K562 (cell line): ENCODE data around the gene NRP1. TPM values are rescaled to one million over a fixed set of nuclear protein-coding genes. Genes with fewer than 3 reads are reported as not detected.

ENCODE experiments used
- HDAC8 ChIP-seq: fragments of 450-650 bp; IDR thresholded peaks from 2 replicates; pipeline ENCODE4 v1.6.1; 2016; ENCODE audit warnings: mild to moderate bottlenecking, missing genetic modification characterization, moderate library complexity, missing compliant biosample characterization
- SETDB1 ChIP-seq: IDR thresholded peaks from one replicate; pipeline ENCODE4 v1.6.1; 2012; ENCODE audit warnings: low read length, control low read depth, inconsistent platforms
- TRIM28 ChIP-seq: fragments of 450-650 bp; IDR thresholded peaks from 2 replicates; pipeline ENCODE4 v1.6.1; 2017
- polyA plus RNA-seq, 8 experiments: library from polyadenylated mRNA; depleted of rRNA in 4 of 8; stranded (reverse) in 5 of 8; unstranded in 3 of 8; fragments of >200 nt; fragmentation: Nextera tagmentation in 2 of 8; fragmentation: Illumina TruSeq in 1 of 8; extraction: Ambion mirVana in 2 of 8; extraction: Trizol in 1 of 8; gene quantifications; 2 replicates each; pipeline versions ENCODE4 v1.2.1 to v1.2.3, GENCODE V29; 2011 to 2014; ENCODE audit warnings: inconsistent platforms in 1 of 8, missing spikeins in 1 of 8
- total RNA-seq, 7 experiments: library from RNA; depleted of rRNA in 6 of 7; stranded (reverse); fragments of >200 nt in 6 of 7; fragmentation: Illumina TruSeq in 2 of 7; extraction: Trizol in 2 of 7; gene quantifications; 2 replicates each; pipeline versions ENCODE4 v1.2.1 to v1.2.3, GENCODE V29; 2011 to 2021; ENCODE audit warnings: low replicate concordance in 1 of 7
- TF ChIP-seq, protein P1 (sequence below): fragments of 250-450 bp; sonication (Bioruptor Pico); IDR thresholded peaks from 2 replicates; pipeline ENCODE4 v1.4.0; 2020; ENCODE audit warnings: mild to moderate bottlenecking, moderate library complexity, borderline replicate concordance
- TF ChIP-seq, protein P2 (sequence below): fragments of 450-650 bp; IDR thresholded peaks from 2 replicates; pipeline ENCODE4 v1.6.1; 2016; ENCODE audit warnings: mild to moderate bottlenecking, moderate library complexity

The NRP1 gene
- total and polyA plus RNA-seq, 9 of the 15 experiments (the other 6 are each of a cell fraction or from before 2014, with no cell fraction given), result 0.01 to 0.38 (median 0.04) TPM; not detected in 5

DNA sequence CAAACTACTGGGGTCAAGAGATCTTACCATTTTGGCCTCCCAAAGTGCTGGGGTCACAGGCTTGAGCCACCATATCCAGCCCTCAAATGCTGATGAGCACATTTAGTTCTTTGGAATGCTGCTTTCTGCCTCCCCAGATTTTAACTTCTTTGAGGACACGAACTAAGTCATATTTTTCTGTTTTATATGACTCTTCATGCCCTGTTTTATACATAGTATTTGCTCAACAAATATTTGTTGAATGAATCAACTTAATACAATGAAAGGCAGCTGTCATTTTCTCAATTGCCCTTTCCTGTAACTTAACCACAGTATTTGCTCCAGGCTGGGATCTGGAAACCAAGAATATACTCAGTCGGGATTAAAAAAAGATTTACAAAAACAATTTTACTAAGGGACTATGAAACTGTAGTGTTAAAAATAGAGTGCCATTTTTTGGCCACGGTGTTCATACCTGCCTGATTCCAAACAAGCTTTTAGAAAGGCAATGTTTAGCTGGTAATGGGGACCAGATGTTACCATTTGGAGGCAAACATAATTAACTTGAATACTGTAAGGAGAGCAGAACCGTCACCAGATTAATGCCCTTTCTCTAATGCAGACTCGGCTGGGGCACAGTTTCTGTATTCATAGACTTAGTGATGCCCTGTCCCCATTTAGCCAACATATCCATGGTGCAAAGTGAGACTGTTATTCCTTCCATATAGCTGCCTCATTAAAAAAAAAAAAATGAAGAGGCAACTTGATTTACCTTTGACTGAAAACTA is 117.6 kb downstream of the NRP1 start (continued):
- TF ChIP-seq, protein P1, sequence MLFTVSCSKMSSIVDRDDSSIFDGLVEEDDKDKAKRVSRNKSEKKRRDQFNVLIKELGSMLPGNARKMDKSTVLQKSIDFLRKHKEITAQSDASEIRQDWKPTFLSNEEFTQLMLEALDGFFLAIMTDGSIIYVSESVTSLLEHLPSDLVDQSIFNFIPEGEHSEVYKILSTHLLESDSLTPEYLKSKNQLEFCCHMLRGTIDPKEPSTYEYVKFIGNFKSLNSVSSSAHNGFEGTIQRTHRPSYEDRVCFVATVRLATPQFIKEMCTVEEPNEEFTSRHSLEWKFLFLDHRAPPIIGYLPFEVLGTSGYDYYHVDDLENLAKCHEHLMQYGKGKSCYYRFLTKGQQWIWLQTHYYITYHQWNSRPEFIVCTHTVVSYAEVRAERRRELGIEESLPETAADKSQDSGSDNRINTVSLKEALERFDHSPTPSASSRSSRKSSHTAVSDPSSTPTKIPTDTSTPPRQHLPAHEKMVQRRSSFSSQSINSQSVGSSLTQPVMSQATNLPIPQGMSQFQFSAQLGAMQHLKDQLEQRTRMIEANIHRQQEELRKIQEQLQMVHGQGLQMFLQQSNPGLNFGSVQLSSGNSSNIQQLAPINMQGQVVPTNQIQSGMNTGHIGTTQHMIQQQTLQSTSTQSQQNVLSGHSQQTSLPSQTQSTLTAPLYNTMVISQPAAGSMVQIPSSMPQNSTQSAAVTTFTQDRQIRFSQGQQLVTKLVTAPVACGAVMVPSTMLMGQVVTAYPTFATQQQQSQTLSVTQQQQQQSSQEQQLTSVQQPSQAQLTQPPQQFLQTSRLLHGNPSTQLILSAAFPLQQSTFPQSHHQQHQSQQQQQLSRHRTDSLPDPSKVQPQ (CRISPR knock-in tag), result no peak
- TF ChIP-seq SETDB1, result no peak
- TF ChIP-seq, protein P2, sequence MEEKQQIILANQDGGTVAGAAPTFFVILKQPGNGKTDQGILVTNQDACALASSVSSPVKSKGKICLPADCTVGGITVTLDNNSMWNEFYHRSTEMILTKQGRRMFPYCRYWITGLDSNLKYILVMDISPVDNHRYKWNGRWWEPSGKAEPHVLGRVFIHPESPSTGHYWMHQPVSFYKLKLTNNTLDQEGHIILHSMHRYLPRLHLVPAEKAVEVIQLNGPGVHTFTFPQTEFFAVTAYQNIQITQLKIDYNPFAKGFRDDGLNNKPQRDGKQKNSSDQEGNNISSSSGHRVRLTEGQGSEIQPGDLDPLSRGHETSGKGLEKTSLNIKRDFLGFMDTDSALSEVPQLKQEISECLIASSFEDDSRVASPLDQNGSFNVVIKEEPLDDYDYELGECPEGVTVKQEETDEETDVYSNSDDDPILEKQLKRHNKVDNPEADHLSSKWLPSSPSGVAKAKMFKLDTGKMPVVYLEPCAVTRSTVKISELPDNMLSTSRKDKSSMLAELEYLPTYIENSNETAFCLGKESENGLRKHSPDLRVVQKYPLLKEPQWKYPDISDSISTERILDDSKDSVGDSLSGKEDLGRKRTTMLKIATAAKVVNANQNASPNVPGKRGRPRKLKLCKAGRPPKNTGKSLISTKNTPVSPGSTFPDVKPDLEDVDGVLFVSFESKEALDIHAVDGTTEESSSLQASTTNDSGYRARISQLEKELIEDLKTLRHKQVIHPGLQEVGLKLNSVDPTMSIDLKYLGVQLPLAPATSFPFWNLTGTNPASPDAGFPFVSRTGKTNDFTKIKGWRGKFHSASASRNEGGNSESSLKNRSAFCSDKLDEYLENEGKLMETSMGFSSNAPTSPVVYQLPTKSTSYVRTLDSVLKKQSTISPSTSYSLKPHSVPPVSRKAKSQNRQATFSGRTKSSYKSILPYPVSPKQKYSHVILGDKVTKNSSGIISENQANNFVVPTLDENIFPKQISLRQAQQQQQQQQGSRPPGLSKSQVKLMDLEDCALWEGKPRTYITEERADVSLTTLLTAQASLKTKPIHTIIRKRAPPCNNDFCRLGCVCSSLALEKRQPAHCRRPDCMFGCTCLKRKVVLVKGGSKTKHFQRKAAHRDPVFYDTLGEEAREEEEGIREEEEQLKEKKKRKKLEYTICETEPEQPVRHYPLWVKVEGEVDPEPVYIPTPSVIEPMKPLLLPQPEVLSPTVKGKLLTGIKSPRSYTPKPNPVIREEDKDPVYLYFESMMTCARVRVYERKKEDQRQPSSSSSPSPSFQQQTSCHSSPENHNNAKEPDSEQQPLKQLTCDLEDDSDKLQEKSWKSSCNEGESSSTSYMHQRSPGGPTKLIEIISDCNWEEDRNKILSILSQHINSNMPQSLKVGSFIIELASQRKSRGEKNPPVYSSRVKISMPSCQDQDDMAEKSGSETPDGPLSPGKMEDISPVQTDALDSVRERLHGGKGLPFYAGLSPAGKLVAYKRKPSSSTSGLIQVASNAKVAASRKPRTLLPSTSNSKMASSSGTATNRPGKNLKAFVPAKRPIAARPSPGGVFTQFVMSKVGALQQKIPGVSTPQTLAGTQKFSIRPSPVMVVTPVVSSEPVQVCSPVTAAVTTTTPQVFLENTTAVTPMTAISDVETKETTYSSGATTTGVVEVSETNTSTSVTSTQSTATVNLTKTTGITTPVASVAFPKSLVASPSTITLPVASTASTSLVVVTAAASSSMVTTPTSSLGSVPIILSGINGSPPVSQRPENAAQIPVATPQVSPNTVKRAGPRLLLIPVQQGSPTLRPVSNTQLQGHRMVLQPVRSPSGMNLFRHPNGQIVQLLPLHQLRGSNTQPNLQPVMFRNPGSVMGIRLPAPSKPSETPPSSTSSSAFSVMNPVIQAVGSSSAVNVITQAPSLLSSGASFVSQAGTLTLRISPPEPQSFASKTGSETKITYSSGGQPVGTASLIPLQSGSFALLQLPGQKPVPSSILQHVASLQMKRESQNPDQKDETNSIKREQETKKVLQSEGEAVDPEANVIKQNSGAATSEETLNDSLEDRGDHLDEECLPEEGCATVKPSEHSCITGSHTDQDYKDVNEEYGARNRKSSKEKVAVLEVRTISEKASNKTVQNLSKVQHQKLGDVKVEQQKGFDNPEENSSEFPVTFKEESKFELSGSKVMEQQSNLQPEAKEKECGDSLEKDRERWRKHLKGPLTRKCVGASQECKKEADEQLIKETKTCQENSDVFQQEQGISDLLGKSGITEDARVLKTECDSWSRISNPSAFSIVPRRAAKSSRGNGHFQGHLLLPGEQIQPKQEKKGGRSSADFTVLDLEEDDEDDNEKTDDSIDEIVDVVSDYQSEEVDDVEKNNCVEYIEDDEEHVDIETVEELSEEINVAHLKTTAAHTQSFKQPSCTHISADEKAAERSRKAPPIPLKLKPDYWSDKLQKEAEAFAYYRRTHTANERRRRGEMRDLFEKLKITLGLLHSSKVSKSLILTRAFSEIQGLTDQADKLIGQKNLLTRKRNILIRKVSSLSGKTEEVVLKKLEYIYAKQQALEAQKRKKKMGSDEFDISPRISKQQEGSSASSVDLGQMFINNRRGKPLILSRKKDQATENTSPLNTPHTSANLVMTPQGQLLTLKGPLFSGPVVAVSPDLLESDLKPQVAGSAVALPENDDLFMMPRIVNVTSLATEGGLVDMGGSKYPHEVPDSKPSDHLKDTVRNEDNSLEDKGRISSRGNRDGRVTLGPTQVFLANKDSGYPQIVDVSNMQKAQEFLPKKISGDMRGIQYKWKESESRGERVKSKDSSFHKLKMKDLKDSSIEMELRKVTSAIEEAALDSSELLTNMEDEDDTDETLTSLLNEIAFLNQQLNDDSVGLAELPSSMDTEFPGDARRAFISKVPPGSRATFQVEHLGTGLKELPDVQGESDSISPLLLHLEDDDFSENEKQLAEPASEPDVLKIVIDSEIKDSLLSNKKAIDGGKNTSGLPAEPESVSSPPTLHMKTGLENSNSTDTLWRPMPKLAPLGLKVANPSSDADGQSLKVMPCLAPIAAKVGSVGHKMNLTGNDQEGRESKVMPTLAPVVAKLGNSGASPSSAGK, result no peak
- no peak for TF ChIP-seq HDAC8 (tag)
- no peak for TF ChIP-seq TRIM28
